Measurements from ENCODE around the gene MBP.

The MBP gene

GRCh38 chr18:77084688-77085035 lies 47.9 kb downstream of the MBP start:
- TF ChIP-seq CTCF (conservative IDR thresholded peaks at IDR 0.05) = no peak
- TF ChIP-seq ZFX (IDR thresholded peaks at IDR 0.05) = no peak
- no peak overlapping the region for H3K27ac ChIP-seq

- H3K27ac ChIP-seq = no peak overlapping the region
Observed at GRCh38 chr18:77082316-77082955, 50.1 kb downstream of the MBP start.

GRCh38 chr18:77081390-77081778 lies 51.2 kb downstream of the MBP start:
- no peak for TF ChIP-seq ZFX (IDR thresholded peaks at IDR 0.05)
- no peak for TF ChIP-seq CTCF (conservative IDR thresholded peaks at IDR 0.05)
- H3K27ac ChIP-seq = no peak overlapping the region

More at GRCh38 chr18:77082316-77082955, 50.1 kb downstream of the MBP start:
- TF ChIP-seq CTCF (conservative IDR thresholded peaks at IDR 0.05) (no peak), ZFX (IDR thresholded peaks at IDR 0.05) (no peak)

- no peak overlapping the region for H3K27ac ChIP-seq
- TF ChIP-seq CTCF (conservative IDR thresholded peaks at IDR 0.05) = no peak
- TF ChIP-seq ZFX (IDR thresholded peaks at IDR 0.05) = no peak
Observed at GRCh38 chr18:77079954-77080682, 52.5 kb downstream of the MBP start.

GRCh38 chr18:77079088-77079487 lies 53.5 kb downstream of the MBP start:
- no peak overlapping the region; the same call in 1 of the 2 replicates for H3K27ac ChIP-seq
- TF ChIP-seq ZFX (IDR thresholded peaks at IDR 0.05) (no peak), CTCF (conservative IDR thresholded peaks at IDR 0.05) (no peak)

- TF ChIP-seq ZFX (IDR thresholded peaks at IDR 0.05) = no peak
- no peak for TF ChIP-seq CTCF (conservative IDR thresholded peaks at IDR 0.05)
- H3K27ac ChIP-seq = no peak overlapping the region; the same call in 1 of the 2 replicates
Observed at GRCh38 chr18:77078690-77079070, 53.9 kb downstream of the MBP start.

- no peak overlapping the region; the same call in 1 of the 2 replicates for H3K27ac ChIP-seq
- TF ChIP-seq CTCF (conservative IDR thresholded peaks at IDR 0.05) = no peak
- no peak for TF ChIP-seq ZFX (IDR thresholded peaks at IDR 0.05)
Observed at GRCh38 chr18:77077941-77078689, 54.5 kb downstream of the MBP start.

All from C4-2B (cell line).